Renal cortex interstitium (tissue), 11 donors: ENCODE measurements around the gene CMSS1. TPM values are rescaled to one million over a fixed set of nuclear protein-coding genes. Genes with fewer than 3 reads are reported as not detected.
A peak's percentile ranks its signal among the peaks of the same experiment; 100 is the strongest.
"Not testable (repeated sequence)": the region's sequence is repeated elsewhere in the genome, so short reads cannot be mapped to it uniquely, and the experiment has no call there.

Experiments
- DNase-seq, 11 donors: peaks; one replicate each; pipeline ENCODE4 v3.0.0-alpha.2; 2013; ENCODE audit warnings: low read depth in 9 of 11, low spot score in 4 of 11; ENCODE audit errors: extremely low read depth in 1 of 11
- polyA plus RNA-seq, 3 donors: library from polyadenylated mRNA; unstranded; fragments of 120-200 nt; gene quantifications; one replicate each; pipeline ENCODE4 v1.2.1, GENCODE V29; 2013; ENCODE audit not compliant: insufficient read length in 3 of 3

The CMSS1 gene
- polyA plus RNA-seq, 3 donors: 43.2 to 47.4 (median 44.5) TPM

DNA sequence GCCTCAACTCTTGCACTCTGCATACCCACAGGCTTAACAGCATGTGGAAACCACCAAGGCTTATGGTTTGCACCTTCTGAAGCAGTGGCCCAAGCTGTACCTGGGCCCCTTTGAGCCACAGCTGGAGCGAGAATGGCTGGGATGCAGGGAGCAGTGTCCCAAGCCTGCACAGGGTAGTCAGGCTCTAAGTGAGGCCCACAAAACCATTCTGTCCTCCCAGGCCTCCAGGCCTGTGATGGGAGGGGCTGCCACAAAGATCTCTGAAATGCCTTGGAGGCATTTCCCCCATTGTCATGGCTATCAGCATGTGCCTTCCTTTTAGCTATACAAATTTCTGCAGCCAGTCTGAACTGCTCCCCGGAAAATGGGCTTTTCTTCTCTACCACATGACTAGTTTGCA lies 12.5 kb upstream of the CMSS1 start:
- DNase-seq: no peak

DNA sequence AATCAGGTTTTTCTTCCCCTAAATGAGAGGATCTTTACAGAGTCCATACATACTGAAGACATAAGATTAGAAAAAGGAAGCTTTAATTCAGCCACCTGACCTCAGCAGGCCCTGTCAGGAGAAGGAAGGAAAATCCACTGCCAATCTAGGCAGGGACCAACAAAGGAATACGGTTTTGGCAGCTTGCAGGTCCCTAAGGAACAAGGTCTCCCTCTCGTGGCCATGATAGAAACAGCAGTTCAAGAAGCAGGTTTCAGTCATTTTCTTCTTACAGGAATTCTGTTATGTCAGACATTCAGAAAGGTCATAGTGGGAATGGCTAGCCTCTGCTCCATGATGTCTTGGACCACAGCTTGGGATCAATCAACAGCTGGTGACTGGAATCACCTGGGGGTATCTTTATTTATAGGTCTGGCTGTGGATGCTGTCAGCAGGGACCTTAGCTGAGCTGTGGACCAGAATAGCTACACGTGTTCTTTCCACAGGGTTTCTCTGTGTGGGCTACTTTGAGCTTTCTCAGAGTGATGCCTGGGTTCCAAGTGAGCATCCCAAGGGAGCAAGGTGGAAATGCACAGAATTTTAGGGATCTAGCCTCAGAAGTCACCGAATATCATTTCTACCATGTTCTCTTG lies 9.4 kb upstream of the CMSS1 start:
- DNase-seq: peak in 7 of 11 donors; percentile 16 to 56 (median 33)

DNA sequence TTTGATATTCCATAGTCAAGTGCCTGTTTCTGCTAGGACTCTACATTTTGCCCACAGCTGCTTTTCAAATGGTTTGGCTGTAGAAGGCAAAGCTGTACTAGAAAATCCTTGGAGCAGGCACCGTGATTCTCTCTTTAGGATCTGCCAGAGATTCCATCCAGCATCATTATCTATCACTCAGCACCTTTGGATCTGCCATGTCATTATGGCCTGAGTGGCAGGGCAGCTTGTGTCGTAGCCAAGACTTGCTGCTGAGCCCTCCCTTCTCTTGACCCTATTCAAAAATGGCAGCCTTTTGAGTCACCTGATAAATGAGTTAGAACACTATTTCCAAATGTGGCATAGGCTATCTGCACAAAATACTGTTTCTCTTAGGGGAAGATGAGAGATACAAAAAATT lies 8.1 kb upstream of the CMSS1 start:
- DNase-seq: no peak

DNA sequence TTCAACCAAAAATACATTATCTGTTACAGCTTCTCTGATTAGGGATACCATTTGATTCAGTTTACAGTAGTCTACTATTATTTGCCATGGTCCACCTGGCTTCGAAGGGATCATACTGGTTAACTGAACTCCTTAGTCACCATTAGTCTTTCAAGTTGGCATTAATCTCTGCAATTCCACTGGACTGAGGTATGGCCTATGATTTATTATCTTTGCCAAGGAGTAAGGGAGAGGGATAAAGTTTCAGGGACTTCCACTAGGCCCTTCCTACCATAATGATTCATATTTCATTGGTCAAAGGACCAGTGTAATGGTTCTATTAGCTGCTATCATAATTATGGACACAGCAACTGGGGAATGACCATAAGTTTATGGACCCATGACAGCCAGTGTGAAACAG lies 7.3 kb upstream of the CMSS1 start:
- DNase-seq: no peak

DNA sequence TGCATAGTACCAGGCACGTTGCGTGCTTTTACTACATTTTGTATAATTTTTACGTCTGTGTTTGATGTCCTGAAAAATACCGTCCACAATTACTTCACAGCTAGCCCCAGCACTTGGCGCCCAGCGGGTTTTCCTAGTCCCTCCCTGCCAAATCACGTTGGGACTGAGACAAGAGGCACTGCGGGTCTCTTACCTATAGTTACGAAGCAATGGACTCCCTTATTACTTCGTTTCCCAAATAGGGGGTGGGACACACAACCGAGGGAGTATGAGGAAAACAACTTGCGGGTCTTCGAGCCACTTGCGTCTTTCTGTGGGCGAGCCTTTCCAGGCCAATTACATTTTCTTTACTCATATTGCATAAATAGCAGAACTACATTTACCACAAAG lies 620 bp upstream of the CMSS1 start:
- peak in 1 of 11 donors; percentile 23 for DNase-seq

DNA sequence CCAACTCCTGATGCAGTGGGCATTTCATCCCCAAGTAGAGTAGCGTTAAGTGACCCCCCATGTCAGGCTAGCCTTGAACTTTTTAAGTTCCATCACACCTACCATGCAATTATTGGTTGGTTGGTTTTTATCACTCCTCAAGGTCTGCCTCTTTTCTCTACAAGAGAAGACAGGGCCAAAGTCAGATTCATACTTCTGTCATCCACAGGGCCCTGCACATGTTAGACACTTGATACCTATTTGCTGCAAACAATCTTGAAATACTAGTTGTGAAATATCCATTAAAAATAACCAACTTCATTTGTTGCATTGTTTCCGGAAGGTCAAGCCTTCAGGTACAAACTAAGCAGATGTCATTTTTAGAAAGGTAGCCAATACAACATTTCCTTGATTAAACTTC lies 1.2 kb downstream of the CMSS1 start:
- no peak for DNase-seq

DNA sequence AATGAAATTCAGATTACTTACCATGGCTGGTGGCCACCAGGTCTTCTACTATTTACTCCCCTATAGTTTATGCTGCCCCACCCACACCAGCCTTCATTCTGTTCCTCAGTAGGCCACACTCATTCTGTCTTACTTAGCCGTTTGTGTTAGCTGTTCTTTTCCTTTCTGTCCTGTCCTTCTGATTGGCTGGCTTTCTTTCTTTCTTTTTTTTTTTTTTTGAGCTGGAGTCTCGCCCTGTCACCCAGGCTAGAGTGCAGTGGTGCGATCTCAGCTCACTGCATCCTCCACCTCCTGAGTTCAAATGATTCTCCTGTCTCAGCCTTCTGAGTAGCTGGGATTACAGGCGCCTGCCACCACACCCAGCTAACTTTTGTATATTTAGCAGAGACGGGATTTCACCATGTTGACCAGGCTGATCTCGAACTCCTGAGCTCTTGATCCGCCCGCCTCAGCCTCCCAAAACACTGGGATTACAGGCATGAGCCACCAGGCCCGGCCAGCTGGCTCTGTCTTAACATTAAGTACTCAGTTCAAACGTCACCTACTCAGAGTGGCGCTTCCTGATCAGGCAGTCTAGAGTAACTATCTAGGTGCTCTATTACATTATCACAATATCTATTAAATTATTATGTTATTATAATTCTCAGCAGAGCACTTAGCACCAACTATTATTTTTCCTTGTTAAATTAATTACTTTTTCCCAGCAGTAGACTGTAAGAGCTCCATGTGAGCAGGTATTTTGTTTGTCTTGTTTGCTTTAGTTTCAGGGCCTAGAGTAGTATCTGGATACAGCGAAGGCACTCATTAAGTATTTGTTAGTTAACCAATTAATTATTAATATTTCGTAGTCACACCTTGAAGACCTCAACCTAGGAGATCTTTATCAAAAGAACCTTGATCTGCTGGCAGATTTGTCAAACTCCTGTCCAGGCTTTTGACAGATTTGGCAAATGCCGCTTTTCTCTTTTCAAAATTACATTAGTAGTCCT lies 6.4 kb downstream of the CMSS1 start:
- no peak for DNase-seq

DNA sequence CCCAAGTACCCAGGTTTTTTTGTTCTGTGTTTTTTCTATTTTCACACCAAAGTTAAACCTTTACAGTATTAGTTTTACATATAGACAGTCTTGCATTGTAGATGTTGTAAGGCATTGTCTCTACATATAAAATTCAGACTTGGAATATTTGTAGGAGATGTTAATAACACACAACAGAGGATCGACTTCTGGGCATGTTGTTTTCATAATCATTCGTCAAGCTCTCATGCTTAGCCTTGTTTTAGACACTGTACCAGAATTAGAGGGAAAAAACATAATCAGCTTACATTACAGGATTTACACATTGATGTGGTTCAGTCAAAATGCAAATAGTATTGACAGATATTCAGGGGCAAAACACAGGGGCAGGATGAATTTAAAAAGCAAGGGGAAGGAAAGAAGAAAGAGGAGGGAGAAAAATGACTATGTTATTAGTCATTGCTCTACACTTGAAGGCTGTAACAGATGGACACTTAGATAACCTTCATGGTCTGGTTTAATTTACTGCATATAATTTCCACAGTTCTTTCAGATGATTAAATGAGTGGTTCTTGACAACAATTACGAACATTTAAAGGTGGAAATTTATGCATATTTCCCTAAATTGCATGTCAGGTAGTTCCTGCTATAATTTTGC lies 7.5 kb downstream of the CMSS1 start:
- no peak for DNase-seq

DNA sequence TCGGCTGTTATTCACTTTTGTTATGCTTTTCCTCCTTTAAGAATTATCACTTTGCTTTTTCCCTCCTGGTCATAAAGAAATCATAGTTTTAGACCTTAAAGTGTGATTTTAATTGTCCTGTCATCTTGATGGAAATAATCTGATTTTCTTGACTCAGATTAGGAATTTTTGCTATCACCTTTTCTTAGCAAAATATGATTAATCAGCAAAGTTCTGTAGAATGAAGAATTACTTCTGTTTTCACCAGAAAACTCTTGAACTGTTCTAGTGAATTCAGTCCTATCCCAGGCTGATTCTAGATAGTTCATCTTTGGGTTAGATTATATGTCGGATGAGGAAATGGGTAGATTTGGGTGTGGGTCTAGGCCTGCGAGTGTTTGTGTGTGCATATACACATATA lies 12.2 kb downstream of the CMSS1 start:
- DNase-seq: no peak

DNA sequence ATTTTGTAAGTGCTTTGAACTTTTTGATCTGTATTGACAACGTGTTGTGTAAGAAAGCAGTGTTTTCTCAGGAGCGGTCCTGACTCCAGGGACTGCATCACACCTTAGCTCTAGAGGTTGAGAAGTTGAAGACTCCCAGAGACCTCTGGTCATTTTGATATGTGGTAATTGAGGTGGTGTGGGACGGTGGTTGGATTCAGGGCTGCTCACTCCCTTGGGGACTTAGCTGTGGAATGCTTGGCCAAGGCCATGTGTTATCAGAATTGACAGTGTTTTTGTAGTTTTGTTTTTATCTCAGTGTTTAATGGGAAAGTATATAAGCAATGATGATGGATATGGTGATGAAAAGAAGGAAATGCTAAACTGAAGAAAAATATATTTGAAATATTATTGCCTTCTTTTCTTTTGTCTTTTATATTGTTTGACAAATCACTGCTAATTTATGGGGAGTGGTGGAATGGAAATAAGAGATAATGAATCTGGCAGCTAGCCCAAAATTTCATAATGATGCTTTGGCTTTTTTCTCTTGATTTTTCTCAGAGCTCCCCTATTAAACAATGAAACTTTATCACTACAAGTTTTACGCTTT lies 16.0 kb downstream of the CMSS1 start:
- DNase-seq: no peak

DNA sequence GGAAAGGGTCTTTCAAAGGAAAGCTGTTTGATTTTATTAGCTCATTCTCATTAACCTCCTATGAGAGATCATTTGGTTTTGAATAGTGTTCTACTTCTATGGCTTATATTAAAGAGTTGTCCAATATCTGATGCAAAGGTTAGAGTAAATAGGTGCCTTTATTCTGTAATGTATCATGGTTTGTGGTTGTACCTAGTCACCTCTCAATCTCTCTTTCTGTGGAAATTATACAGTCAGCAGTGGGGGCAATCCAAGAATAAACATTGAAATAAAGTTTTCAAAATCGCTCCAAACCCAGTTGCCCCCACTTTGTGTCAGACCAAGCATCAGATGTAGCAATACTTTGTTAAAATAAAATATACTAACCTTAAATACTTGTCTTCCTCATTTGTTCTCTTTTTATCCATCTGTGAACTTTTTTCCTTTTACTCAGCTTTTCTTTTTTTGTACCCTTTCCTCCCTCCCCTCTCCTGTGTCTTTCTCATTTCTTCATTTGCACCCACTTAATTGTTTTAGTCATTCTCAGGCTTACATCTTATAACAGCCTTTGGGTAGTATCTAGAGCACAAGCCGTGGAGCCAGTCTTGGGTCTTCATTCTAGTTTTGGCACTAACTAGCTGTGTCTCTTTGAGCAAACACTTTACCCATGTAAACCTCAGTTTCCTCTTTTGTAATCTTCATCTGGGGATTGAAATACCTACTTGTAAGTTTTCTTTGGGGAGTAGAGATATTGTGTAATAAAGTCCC lies 16.7 kb downstream of the CMSS1 start:
- no peak for DNase-seq

DNA sequence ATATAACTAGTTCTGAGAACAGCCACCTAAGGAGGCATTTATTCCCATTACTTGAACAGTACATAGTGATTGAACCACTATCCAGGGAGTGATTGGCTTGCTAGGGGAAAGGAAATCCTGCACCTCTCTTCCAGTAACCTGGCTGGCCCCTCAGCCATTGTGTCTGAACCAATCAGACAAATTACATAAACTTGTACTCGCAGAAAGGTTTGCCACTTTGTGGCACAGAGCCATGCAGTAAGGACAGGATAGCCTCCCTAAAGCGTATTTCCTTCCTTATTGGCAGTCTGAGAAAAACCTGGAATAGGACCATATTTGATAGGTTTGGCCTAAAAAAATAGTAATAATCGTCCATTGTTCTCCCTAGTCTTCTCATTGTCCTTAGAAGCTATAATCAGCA lies 19.0 kb downstream of the CMSS1 start:
- DNase-seq: no peak

DNA sequence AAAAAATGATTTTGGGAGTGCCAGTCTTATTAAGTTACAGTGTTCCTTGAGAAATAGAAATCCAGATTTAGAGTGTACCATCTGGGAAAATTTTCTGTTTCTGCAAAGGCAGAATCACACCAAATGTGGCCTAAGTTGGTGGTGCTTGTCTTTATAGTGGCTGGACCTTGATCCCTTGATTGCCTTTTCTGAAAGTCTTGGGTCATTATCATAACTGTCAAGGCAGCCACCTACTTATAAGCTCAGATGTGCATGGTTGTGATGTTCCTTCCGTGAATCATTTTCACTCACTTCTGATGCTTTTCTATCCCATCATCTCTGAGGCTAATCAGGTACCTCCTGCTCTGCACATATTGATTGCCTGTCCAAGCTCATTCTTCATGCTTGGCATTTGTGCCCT lies 20.1 kb downstream of the CMSS1 start:
- no peak for DNase-seq

DNA sequence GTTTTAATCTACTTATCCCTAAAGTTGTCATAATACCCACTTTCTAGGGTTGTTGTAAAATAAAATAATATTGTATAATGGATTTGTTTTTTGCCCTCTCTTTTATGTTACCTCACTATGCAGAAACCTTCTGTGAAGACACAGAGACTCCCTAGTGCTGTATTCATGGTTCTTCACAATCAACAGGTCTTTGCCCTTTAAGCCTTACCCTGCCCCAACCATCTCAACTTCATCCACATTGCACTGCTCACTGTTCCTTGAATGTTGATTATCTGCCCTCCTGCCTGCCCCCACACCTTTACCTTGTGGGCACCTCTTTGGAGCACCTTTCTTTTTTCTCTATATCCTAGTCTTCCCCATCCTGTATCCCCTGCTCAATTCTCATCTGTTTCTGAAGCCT lies 21.1 kb downstream of the CMSS1 start:
- DNase-seq: no peak

DNA sequence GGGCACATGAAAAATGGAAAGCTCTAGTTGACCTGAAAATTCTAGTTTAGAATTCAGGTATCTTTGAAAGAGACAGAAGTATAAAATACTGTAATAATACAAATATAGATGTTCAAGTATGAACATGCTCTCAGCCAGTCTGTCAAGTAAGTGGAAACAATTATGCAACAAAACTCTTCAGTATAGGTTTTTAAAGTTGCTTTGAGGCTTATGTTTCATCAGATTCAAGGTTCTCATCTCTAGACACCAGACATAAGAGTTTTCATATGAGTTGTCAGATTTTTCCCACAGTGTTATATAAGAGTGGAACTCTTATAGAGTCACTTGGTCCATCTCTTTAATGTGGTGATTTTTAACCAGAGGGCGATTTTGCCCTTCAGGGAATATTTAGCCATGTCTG lies 22.0 kb downstream of the CMSS1 start:
- no peak for DNase-seq

DNA sequence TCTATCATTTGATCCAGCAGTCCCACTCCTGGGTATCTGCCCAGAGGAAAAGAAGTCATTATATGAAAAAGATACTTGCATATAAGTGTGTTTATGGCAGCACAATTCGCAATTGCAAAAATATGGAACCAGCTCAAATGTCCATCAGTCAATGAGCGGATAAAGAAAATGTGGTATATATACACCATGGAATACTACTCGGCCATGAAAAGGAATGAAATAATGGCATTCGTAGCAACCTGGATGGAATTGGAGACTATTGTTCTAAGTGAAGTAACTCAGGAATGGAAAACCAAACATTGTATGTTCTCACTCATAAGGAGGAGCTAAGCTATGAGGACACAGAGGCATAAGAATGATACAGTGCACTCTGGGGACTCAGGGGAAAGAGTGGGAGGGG lies 24.3 kb downstream of the CMSS1 start:
- not testable (repeated sequence) for DNase-seq

DNA sequence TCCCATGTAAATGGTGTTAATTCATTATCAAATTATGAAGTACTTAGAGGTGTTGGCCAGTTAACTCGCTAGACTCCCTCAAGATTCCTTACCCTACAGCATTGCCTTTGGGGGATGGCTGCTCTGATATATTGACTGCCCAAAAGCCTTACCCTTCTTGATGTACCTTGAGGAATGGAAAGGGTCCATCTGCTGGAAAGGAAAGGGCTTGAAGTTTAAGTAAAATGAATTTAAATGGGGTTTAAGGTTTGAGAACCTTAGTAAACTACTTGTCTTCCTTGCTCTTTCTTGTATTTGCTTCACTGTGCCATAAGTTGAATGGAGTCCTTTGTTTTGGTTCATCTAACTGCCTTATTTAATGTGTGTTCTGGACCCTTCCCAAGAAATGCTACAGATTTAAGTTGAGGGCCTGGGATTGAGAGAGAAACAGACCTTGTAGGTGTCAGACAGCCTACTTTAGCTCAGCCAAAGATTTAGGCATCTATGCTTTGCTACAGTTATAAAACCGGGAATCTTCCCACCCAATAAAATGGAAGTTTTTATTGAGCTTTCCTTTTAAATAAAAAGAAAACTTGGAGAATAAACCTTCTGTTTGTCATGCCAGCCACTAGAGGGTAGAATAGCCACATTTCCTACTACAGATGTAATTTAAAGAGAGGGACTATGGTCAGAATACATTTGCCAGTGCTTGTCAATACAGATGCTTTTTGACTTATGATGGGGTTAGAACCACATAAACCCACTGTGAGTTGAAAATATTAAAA lies 25.3 kb downstream of the CMSS1 start:
- peak in 4 of 11 donors; percentile 31 to 57 (median 44) for DNase-seq

DNA sequence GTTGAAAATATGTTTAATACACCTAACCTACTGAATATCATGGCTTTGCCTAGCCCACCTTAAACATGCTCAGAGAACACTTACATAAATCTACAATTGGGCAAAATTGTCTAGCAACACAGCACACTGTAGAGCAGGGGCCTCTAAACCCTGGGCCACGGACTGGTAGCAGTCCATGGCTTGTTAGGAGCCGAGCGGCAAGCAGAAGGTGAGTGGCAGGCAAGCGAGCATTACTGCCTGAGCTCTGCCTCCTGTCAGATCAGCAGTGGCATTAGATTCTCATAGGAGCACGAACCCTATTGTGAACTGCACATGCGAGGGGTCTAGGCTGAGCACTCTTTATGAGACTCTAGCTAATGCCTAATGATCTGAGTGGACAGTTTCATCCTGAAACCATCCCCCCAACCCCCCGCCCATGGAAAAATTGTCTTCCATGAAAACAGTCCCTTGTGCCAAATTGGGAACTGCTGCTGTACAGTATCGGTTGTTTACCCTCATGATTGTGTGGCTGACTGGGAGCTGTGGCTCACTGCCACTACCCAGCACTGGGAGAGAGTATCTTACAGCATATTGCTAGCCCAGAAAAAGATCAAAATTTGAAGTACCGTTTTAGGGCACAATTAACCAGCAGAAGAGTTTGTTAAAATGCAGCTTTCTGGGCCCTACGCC lies 26.1 kb downstream of the CMSS1 start:
- DNase-seq: no peak
